Keratinocyte (primary cell): ENCODE data around the gene OGDH. TPM values are rescaled to one million over a fixed set of nuclear protein-coding genes. Genes with fewer than 3 reads are reported as not detected.

Experiments
- DNase-seq: peaks from one replicate; pipeline ENCODE4 v3.0.0-alpha.2; 2011; ENCODE audit warnings: low read depth, missing footprints, low spot score
- FAIRE-seq: peaks from 2 replicates; lab custom pipeline; 2011; peaks lifted over from hg19 to GRCh38; lab: Jason Lieb, UNC
- H2AFZ ChIP-seq: 2 replicates; pipeline ENCODE4 v1.6.0; 2012; ENCODE audit warnings: low read length, control low read depth, inconsistent platforms; ENCODE audit not compliant: control insufficient read depth
- H3K27ac ChIP-seq: 2 replicates; pipeline ENCODE4 v1.5.1; 2011; ENCODE audit warnings: low read length; ENCODE audit not compliant: control insufficient read depth, insufficient read depth
- H3K27me3 ChIP-seq: 3 replicates; pipeline ENCODE4 v1.6.0; 2011; ENCODE audit warnings: low read length; ENCODE audit not compliant: control insufficient read depth, insufficient read depth; ENCODE audit errors: extremely low read depth
- H3K36me3 ChIP-seq, 2 experiments: 2 replicates in 1 of 2; 3 replicates in 1 of 2; pipeline ENCODE4 v1.5.1; 2011; ENCODE audit warnings: low read length in 2 of 2, mild to moderate bottlenecking in 1 of 2; ENCODE audit not compliant: control insufficient read depth in 2 of 2, insufficient read depth in 2 of 2; ENCODE audit errors: extremely low read depth in 1 of 2
- H3K4me1 ChIP-seq: 3 replicates; pipeline ENCODE4 v1.5.1; 2011; ENCODE audit warnings: low read length; ENCODE audit not compliant: control insufficient read depth, insufficient read depth; ENCODE audit errors: extremely low read depth
- H3K4me2 ChIP-seq: 3 replicates; pipeline ENCODE4 v1.6.0; 2011; ENCODE audit warnings: low read depth, low read length; ENCODE audit not compliant: control insufficient read depth, insufficient read depth; ENCODE audit errors: extremely low read depth
- H3K4me3 ChIP-seq, 3 experiments: fragments of 200-600 bp in 1 of 3; sonication (generic) in 1 of 3; 2 replicates in 2 of 3; 3 replicates in 1 of 3; pipeline ENCODE4 v1.5.1; 2011 to 2016; ENCODE audit warnings: low read length in 3 of 3, mild to moderate bottlenecking in 3 of 3, control low read depth in 2 of 3, inconsistent platforms in 1 of 3, low read depth in 1 of 3, mixed read lengths in 1 of 3, mixed run types in 1 of 3, moderate library complexity in 1 of 3; ENCODE audit not compliant: control insufficient read depth in 2 of 3, insufficient read depth in 2 of 3; ENCODE audit errors: extremely low read depth in 1 of 3
- H3K79me2 ChIP-seq: 2 replicates; pipeline ENCODE4 v1.6.0; 2012; ENCODE audit warnings: low read length; ENCODE audit not compliant: control insufficient read depth, insufficient read depth
- H3K9ac ChIP-seq: 3 replicates; pipeline ENCODE4 v1.6.0; 2011; ENCODE audit warnings: low read length; ENCODE audit not compliant: control insufficient read depth, insufficient read depth; ENCODE audit errors: extremely low read depth
- H3K9me1 ChIP-seq: 3 replicates; pipeline ENCODE4 v1.6.0; 2011; ENCODE audit warnings: low read length; ENCODE audit not compliant: control insufficient read depth, insufficient read depth; ENCODE audit errors: extremely low read depth
- H3K9me3 ChIP-seq: 2 replicates; pipeline ENCODE4 v1.5.1; 2012; ENCODE audit warnings: low read depth, low read length; ENCODE audit not compliant: control insufficient read depth
- H4K20me1 ChIP-seq: 3 replicates; pipeline ENCODE4 v1.6.0; 2011; ENCODE audit warnings: low read length; ENCODE audit not compliant: control insufficient read depth, insufficient read depth; ENCODE audit errors: extremely low read depth
- CTCF ChIP-seq, 3 experiments: IDR thresholded peaks in 1 of 3; conservative IDR thresholded peaks in 1 of 3; optimal IDR thresholded peaks in 1 of 3; 2 replicates in 2 of 3; 3 replicates in 1 of 3; pipeline versions ENCODE3 to v1.5.1; 2011; ENCODE audit warnings: low read length in 3 of 3, mild to moderate bottlenecking in 3 of 3, moderate library complexity in 2 of 3, control low read depth in 1 of 3, inconsistent platforms in 1 of 3; ENCODE audit not compliant: insufficient read depth in 2 of 3; ENCODE audit errors: extremely low read depth in 1 of 3
- EZH2 ChIP-seq: IDR thresholded peaks from one replicate; pipeline ENCODE4 v1.6.1; 2012; ENCODE audit warnings: inconsistent platforms, mild to moderate bottlenecking, low read length, moderate library complexity
- dilution Hi-C: fragments of 300-500 bp; cut with MboI; formaldehyde crosslinking; loops from one replicate; pipeline ENCODE4 v1.7.0; 2020; ENCODE audit warnings: low sequenced_read_pairs; ENCODE audit not compliant: extremely low pct_ligation_motif_present
- polyA plus RNA-seq, 5 experiments: library from polyadenylated mRNA; depleted of rRNA in 3 of 5; stranded (reverse) in 3 of 5; stranded (forward) in 1 of 5; unstranded in 1 of 5; fragments of >200 nt; gene quantifications; 1 replicate in 1 of 5; 2 replicates in 3 of 5; 3 replicates in 1 of 5; pipeline versions ENCODE4 v1.2.1 to v1.2.3, GENCODE V29; 2011 to 2012; ENCODE audit warnings: missing spikeins in 2 of 5, low read depth in 1 of 5, low replicate concordance in 1 of 5

The OGDH gene
- polyA plus RNA-seq, 1 donor (not counting 4 experiments of a cell fraction or from before 2014, with no cell fraction given): 46.4 TPM

GRCh38 chr7:44676776-44677175 is 70.3 kb downstream of the OGDH start:
- H3K4me1 ChIP-seq: peaks cover 10% of the 10 kb centered on the region

GRCh38 chr7:44678101-44678470 is 71.7 kb downstream of the OGDH start:
- Histone ChIP-seq H3K4me2 (no peak overlapping the region), H3K36me3 (peaks cover 25 to 38% of the 10 kb centered on the region in 2 experiments), H3K27me3 (no peaks in the 10 kb centered on the region), H3K4me1 (peaks cover 10% of the 10 kb centered on the region), H3K9ac (no peak overlapping the region), H2AFZ (no peak overlapping the region), H3K4me3 (no peak overlapping the region), H3K9me1 (peaks cover 4% of the 10 kb centered on the region), H3K27ac (peak overlapping the region; percentile 6), H3K9me3 (no peaks in the 10 kb centered on the region), H4K20me1 (no peaks in the 10 kb centered on the region), H3K79me2 (no peaks in the 10 kb centered on the region)
- FAIRE-seq: no peak
- TF ChIP-seq EZH2 (no peak), CTCF (optimal IDR thresholded peaks at IDR 0.05 in 1 of 3, IDR thresholded peaks at IDR 0.05 in 1 of 3, conservative IDR thresholded peaks at IDR 0.05 in 1 of 3; ENCODE audit: extremely low read depth in 1 of 3, insufficient read depth in 2 of 3, low read length in 3 of 3) (no peak)
- dilution Hi-C loops: no loop called here
- no peak for DNase-seq

More at GRCh38 chr7:44676776-44677175, 70.3 kb downstream of the OGDH start:
- dilution Hi-C loops: no loop called here
- Histone ChIP-seq H4K20me1 (no peaks in the 10 kb centered on the region), H3K4me2 (no peak overlapping the region), H3K9ac (no peak overlapping the region), H3K27me3 (no peaks in the 10 kb centered on the region), H3K9me3 (no peaks in the 10 kb centered on the region), H3K9me1 (peaks cover 4% of the 10 kb centered on the region), H3K27ac (no peak overlapping the region), H2AFZ (no peak overlapping the region), H3K79me2 (no peaks in the 10 kb centered on the region), H3K36me3 (peaks cover 27 to 38% of the 10 kb centered on the region in 2 experiments), H3K4me3 (no peak overlapping the region)
- DNase-seq: no peak
- TF ChIP-seq EZH2: no peak
- TF ChIP-seq CTCF (optimal IDR thresholded peaks at IDR 0.05 in 1 of 3, IDR thresholded peaks at IDR 0.05 in 1 of 3, conservative IDR thresholded peaks at IDR 0.05 in 1 of 3; ENCODE audit: extremely low read depth in 1 of 3, insufficient read depth in 2 of 3, low read length in 3 of 3): no peak
- FAIRE-seq: no peak
